NCI-H2227 (cell line): Measurements from ENCODE around the gene GNG14.
"Not testable (repeated sequence)": the region's sequence is repeated elsewhere in the genome, so short reads cannot be mapped to it uniquely, and the experiment has no call there.

ENCODE experiments used
- DNase-seq: peaks from one replicate; lab custom pipeline; 2025; ENCODE audit not compliant: unreplicated experiment; lab: John Stamatoyannopoulos, UW

Gene GNG14

DNA sequence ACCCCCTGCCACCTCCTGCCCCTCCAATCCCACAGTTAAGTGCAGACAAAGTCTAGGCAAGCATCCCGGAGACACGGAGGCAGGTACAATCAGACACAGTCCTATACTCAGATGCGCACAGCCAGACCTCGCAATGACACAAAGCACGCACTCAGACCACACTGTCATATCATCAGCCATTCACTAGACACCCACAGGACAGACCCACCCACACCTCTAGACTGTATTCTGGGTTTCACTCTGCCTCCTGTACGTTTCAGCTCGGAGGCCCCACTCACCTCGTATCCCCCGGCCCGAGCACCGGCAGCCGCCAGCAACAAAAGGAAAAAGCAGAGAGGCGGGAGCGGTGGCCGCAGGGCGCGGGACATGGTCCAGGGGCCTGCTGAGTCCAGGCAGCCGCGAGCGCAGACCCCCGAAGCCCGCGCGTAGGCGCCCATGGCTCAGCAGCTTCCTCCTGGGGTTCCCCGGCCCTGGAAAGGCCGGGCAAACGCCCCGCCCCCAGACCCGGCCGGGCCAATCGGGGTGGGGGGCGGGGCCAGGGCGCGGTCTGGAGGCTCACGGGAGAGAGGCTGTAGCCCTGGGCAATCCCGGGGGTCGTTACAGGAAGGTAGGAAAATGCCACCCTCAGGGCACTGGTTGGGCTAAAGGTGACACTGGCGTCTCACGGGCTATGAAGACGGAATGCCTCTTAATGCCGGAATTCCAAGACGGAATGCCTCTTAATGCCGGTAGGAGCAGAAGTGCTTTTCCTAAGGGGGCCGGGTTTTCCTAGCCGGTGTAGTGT, 21.3 kb upstream of the GNG14 start, which contains the start of the genes MAN2B1 and WDR83:
Gene MAN2B1, minus strand, starts transcription at position 478 of the 784 bp plus-strand sequence. Its CDS starts 41 bp downstream, at position 437.
Gene WDR83, plus strand, starts transcription at position 543 of the 784 bp plus-strand sequence. CDS start 2,984 bp downstream, outside the sequence.
- DNase-seq = peak; percentile 84

DNA sequence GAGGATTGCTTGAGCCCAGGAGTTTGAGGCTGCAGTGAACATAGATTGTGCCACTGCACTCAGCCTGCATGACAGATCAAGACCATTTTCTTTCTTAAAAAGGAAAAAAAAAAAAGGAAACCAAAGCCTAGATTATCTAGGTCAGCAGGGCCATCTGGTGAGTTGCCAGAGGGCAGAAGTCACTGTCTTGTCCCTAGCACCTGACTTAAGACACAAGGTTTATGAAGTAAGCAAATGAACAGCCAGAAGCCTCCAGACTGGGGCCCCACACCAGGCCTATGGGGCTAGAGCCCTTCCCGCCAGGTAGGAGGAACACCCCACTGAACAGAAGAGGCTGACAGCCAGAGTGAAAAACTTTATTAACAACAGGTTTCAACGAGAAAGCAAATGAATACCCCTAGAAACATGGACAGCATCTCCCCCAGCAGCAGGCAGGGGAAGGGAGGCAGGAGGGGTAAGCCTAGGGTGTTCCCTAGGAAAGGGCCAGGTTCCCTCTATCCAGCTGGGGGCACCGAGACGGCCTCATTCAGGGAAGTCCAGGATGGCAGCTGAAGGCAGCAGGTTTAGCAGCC, 20.0 kb upstream of the GNG14 start:
- no peak for DNase-seq

DNA sequence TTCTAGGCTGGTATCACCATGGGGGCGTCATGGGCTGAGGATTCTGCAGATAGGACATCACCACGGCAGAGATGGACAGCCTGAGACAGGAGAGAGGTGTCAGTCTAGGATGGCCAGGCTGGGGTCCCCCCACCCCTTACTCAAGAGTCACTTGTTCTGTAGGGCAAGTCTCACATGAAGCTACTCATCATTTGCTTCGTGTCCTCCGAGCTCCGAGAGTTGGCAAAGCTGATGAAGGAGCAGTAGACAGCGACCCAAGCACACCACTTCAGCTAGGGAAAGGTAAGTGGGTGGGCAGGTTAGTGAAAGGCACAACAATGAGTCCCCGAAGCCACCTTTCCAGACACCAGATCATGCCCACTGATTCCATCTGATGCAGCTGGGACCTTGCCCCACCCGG, 19.5 kb upstream of the GNG14 start:
- no peak for DNase-seq

GRCh38 chr19:12668932-12669269, 18.9 kb upstream of the GNG14 start:
- peak; percentile 53 for DNase-seq

DNA sequence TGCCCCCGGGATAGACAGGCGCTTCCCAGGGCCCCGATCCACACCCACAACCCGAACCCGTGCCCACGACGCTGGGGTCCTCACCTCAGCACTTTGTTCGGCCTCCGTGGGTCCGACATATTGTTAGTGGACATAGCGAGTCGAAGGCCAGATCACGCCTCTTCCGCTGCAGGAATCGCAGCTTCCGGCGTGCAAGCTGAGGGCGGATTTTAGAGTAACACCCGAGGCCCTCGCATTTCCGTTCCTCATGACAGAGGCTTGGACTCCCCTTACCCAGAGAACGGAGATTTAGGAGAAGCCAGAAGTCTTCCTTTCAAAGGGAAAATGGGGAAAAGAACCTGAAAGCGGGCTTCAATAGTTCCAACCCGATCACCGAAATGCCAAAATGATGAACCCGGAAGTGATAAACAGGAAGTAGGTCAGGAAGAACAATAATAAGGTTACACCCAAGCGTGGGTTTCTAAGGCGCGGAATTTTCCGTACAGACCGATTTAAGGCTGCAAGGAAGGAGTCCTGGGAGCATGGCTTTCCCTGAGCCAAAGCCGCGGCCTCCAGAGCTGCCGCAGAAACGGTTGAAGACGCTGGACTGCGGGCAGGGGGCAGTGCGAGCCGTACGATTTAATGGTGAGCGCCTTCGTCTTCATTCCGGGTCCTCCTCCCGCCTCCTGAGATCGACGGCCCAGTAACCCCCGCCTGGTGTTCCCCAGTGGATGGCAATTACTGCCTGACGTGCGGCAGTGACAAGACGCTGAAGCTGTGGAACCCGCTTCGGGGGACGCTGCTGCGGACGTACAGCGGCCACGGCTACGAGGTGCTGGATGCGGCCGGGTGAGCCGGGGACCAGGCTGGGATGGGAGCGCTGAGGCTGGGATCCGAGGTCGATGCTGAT, 18.3 kb upstream of the GNG14 start:
- peak; percentile 84 for DNase-seq

- DNase-seq = no peak
Measured at GRCh38 chr19:12670159-12670928, 17.5 kb upstream of the GNG14 start.

- DNase-seq = no peak
Measured at GRCh38 chr19:12672744-12673143, 15.1 kb upstream of the GNG14 start.

GRCh38 chr19:12675399-12675798, 12.4 kb upstream of the GNG14 start:
- no peak for DNase-seq

DNA sequence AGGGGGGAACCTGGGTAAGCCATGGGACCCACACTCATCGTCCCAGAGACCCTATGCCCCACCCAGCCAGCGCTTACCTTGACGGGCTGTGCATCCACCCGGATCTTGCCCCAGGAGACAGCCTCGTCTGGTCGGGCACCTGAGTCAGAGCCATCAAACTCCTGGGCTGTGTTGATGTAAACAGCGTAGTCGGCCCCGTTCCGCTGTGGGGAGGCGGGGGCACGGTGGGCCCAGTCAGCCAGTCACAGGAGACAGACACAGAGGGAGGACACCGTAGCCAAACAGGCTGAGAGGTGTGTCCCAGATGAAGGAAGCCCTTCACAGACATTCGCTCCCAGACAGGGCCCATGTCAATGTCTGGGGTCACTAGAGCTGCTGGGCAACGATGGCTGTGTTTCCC, 11.9 kb upstream of the GNG14 start:
- no peak for DNase-seq

- peak; percentile 80 for DNase-seq
Measured at GRCh38 chr19:12676384-12676792, 11.4 kb upstream of the GNG14 start.

GRCh38 chr19:12676928-12677327, 10.9 kb upstream of the GNG14 start:
- DNase-seq = no peak

- not testable (repeated sequence) for DNase-seq
Measured at GRCh38 chr19:12678039-12678438, 9.8 kb upstream of the GNG14 start.

DNA sequence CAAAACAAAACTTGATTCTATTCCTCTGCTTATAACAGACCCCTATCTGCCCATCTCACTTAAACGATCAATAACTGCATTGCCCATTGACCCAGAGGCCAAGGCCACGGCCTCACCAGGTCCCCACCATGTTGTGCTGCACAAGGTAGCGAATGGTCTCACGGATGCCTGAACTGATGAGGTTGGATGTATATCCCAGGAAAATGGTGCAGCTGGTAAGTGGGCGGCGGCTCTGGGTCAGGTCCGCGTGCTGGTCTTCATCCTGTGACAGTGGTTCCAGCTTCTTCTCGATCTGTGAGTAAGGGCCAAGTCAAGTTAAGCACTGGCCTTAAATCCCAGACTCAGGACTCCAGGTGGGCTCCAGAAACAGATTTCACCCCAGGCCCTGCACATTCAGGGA, 7.8 kb upstream of the GNG14 start:
- no peak for DNase-seq

DNA sequence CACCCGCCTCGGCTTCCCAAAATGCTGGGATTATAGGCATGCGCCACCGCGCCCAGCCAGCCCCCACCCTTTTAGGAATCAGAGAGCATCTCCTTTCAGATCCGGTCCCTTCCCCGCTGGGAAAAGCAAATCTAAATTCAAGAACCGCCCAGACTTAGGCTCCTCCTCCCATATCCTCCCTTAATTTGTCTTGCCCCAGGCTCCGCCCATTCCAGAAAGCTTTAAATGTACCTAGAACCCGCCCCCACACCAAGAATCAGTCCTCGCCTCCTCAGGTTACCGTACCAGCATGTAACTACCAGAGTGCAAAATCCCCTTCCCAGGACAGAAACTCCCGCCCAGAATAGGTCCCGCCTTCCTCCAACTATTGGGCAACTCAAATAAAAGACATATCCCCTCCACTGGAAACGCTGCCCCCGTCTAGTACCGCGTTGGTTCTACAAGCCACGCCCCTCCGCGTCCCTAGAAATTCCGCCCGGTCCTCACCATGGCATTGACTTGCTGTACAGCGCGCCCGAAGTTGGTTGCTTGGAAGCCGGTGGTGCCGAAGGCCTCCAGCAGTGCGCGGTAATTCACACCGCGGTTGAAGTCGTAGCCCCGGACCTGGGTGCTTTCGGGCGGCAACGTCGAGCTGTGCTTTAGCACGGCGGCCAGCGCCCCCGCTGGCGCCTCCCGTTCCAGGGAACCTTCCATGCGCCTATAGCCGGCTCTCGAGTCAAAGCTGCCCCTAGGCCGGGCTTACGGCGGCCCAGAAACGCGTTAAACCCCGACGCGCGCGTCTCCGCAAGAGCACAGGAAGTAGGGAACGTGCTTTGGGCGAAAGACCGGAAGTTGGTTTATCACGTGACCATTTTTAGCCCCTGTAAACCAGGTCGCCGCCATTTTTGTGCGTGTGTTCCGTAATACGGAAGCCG, 6.5 kb upstream of the GNG14 start, which contains the start of gene DHPS:
Gene DHPS, minus strand, starts transcription at position 807 of the 914 bp plus-strand sequence. Its CDS starts 114 bp downstream, at position 693.
- DNase-seq = peak; percentile 95

GRCh38 chr19:12685831-12686230, 2.0 kb upstream of the GNG14 start:
- peak; percentile 50 for DNase-seq

GRCh38 chr19:12689012-12689411, 1.2 kb downstream of the GNG14 start:
- no peak for DNase-seq

- DNase-seq = no peak
Measured at GRCh38 chr19:12689581-12690216, 1.9 kb downstream of the GNG14 start.

DNA sequence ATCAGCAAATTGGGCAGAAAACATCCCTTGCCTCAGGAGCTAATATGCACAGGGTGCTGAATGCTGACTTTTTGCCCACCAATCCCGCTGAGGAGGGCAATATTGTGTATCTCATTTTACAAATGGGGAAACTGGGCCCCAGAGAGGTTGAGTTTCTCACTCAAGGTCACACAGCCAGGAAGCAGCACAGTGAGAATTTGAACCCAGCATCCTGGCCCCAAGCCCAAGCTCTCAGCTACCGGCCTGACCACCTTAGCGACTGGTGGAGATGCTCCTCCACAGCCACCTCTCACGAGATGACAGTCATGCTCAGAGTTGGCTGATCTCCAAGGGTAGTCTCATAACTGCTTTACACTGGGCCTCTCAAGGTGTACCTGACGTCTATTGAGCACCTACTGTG, 5.2 kb downstream of the GNG14 start:
- DNase-seq = no peak

DNA sequence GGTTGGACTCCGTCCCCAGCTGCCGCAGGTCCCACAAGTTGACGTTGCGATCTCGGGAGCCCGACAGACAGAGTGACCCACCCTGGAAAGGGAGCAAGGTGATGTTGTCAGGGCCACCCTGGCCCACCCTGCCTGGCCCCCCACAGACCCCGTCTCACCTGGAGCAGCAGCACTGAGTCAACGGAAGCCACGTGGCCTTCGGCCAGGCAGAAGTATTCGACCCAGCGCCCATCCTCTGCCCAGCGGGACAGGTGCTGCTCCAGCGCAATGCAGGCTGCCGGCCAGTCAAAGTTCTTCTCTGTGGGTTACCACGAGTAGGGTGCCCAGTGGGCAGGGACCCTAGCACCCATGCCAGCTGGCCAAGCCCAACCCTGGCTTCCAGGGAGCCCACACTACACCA, 6.8 kb downstream of the GNG14 start:
- no peak for DNase-seq
